ENCODE data around the gene RABGGTB. TPM values are rescaled to one million over a fixed set of nuclear protein-coding genes. Genes with fewer than 3 reads are reported as not detected.

RABGGTB gene
- total RNA-seq (2022; extraction: Qiagen RNA extraction; ENCODE audit: low read depth) = 66.2 to 92.6 TPM (median 71.4 TPM) in 5 replicates

GRCh38 chr1:75785983-75786853 lies at the start of gene RABGGTB:
Gene RABGGTB (plus strand): TSS chr1:75786256. CDS start chr1:75786272, 16 bp downstream.

GRCh38 chr1:75796376-75797272 lies 10.6 kb downstream of the RABGGTB start, which contains the start of gene MSH4:
Gene MSH4 (plus strand): TSS chr1:75796882. CDS start chr1:75796986, 104 bp downstream.

Other genes with a start within 250 kb of the RABGGTB start
- gene SLC44A5, start 175.1 kb upstream of the RABGGTB start, total RNA-seq (2022; extraction: Qiagen RNA extraction; ENCODE audit: low read depth) = 0.03 to 0.07 TPM (median 0.05 TPM) in 4 of 5 replicates, not detected in the other
- 24.9 to 37.5 TPM (median 31.6 TPM) in 5 replicates for gene ACADM, start 61.5 kb upstream of the RABGGTB start, total RNA-seq (2022; extraction: Qiagen RNA extraction; ENCODE audit: low read depth)
- not detected in 5 replicates for gene MSH4, start 10.6 kb downstream of the RABGGTB start, total RNA-seq (2022; extraction: Qiagen RNA extraction; ENCODE audit: low read depth)
- not detected in 5 replicates for gene ASB17, start 146.1 kb downstream of the RABGGTB start, total RNA-seq (2022; extraction: Qiagen RNA extraction; ENCODE audit: low read depth)